AG04450 (cell line): ENCODE measurements around the gene CTLA4. TPM values are rescaled to one million over a fixed set of nuclear protein-coding genes. Genes with fewer than 3 reads are reported as not detected.

Source experiments
- CTCF ChIA-PET: fragments of 300-600, 350-600 bp; formaldehyde crosslinking; extraction: SDS; loops from one replicate; lab custom pipeline; 2022; ENCODE audit warnings: antibody characterized with exemption, inconsistent platforms; lab: Charles Lee
- POLR2A ChIA-PET: fragments of 350-600 bp; formaldehyde crosslinking; extraction: SDS; loops from one replicate; lab custom pipeline; 2021; ENCODE audit warnings: antibody characterized with exemption, inconsistent platforms; lab: Yijun Ruan, JAX
- DNase-seq: peaks from one replicate; pipeline ENCODE4 v3.0.0-alpha.2; 2011; ENCODE audit warnings: low read depth, low spot score
- H3K27ac ChIP-seq: one replicate; pipeline ENCODE4 v1.5.1; 2012; ENCODE audit warnings: low read depth, low read length, control low read depth
- H3K27me3 ChIP-seq: one replicate; pipeline ENCODE4 v1.6.0; 2012; ENCODE audit warnings: low read length; ENCODE audit not compliant: control insufficient read depth, insufficient read depth
- H3K4me3 ChIP-seq: 2 replicates; pipeline ENCODE4 v1.5.1; 2011; ENCODE audit warnings: mild to moderate bottlenecking, low read depth, low read length, control low read depth
- H3K9me3 ChIP-seq: 2 replicates; pipeline ENCODE4 v1.5.1; 2012; ENCODE audit warnings: low read length; ENCODE audit not compliant: control insufficient read depth, insufficient read depth
- polyA plus RNA-seq: library from polyadenylated mRNA; depleted of rRNA; stranded (reverse); fragments of >200 nt; gene quantifications from 2 replicates; pipeline ENCODE4 v1.2.3, GENCODE V29; 2011
- TF ChIP-seq, protein P1 (sequence below): IDR thresholded peaks from 2 replicates; pipeline ENCODE4 v1.5.1; 2011; ENCODE audit warnings: low read depth, low read length, control low read depth, inconsistent platforms

CTLA4 gene
- polyA plus RNA-seq, 1 experiment, result not detected

GRCh38 chr2:203830304-203831055, 37.1 kb upstream of the CTLA4 start:
- POLR2A ChIA-PET, result no interaction called here

GRCh38 chr2:203835420-203835819, 32.2 kb upstream of the CTLA4 start:
- ChIA-PET CTCF (no interaction called here), POLR2A (no interaction called here)
- TF ChIP-seq, protein P1, sequence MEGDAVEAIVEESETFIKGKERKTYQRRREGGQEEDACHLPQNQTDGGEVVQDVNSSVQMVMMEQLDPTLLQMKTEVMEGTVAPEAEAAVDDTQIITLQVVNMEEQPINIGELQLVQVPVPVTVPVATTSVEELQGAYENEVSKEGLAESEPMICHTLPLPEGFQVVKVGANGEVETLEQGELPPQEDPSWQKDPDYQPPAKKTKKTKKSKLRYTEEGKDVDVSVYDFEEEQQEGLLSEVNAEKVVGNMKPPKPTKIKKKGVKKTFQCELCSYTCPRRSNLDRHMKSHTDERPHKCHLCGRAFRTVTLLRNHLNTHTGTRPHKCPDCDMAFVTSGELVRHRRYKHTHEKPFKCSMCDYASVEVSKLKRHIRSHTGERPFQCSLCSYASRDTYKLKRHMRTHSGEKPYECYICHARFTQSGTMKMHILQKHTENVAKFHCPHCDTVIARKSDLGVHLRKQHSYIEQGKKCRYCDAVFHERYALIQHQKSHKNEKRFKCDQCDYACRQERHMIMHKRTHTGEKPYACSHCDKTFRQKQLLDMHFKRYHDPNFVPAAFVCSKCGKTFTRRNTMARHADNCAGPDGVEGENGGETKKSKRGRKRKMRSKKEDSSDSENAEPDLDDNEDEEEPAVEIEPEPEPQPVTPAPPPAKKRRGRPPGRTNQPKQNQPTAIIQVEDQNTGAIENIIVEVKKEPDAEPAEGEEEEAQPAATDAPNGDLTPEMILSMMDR, result no peak
- Histone ChIP-seq H3K27ac (no peak overlapping the region), H3K4me3 (no peak overlapping the region), H3K27me3 (peaks cover 13% of the 10 kb centered on the region), H3K9me3 (no peaks in the 10 kb centered on the region)
- DNase-seq, result no peak

More at GRCh38 chr2:203830304-203831055, 37.1 kb upstream of the CTLA4 start:
- Histone ChIP-seq H3K9me3 (no peaks in the 10 kb centered on the region), H3K27me3 (peaks cover 11% of the 10 kb centered on the region), H3K27ac (no peak overlapping the region), H3K4me3 (no peak overlapping the region)
- CTCF ChIA-PET, result interaction anchor here (0.6 kb wide), 1 partner anchor 380 kb away, joined by 6 read pairs; no protein-coding TSS in a partner anchor
- TF ChIP-seq, protein P1, result no peak
- no peak for DNase-seq

- CTCF ChIA-PET, result no interaction called here
- POLR2A ChIA-PET, result no interaction called here
- DNase-seq, result no peak
- H3K27ac ChIP-seq, result no peak overlapping the region
- no peak overlapping the region for H3K4me3 ChIP-seq
- TF ChIP-seq, protein P1, result no peak
- no peaks in the 10 kb centered on the region for H3K9me3 ChIP-seq
- H3K27me3 ChIP-seq, result peaks cover 13% of the 10 kb centered on the region
Observed at GRCh38 chr2:203835892-203836800, 31.4 kb upstream of the CTLA4 start.

DNA sequence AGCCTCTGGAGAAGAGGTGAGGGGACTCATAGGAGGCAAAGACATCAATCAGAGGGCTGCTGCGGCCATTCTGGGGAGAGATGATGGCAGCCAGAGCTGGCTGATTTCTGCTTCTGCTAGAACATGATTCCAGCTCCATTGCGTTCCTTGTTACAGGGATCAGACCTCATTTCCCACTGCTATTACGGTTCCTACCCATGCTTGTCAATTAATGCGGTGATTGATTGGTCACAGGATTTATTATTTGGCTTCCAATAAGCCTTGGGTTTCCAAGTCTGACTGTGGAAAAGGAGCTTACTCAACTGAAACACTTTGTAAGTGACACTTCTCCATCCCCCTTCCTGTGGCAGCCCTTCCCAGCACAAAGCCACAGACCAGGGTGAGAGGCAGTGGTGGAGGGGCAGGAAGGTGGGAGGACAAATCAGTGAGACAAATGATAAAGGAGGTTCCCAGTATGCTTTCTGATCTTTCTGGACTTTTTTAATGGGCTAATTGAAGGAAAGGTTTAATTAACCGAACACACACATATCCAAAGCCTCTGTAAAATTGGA, 26.8 kb upstream of the CTLA4 start:
- TF ChIP-seq, protein P1, result no peak
- no peak for DNase-seq
- no peak overlapping the region for H3K4me3 ChIP-seq
- H3K9me3 ChIP-seq, result no peaks in the 10 kb centered on the region
- no peak overlapping the region for H3K27ac ChIP-seq
- POLR2A ChIA-PET, result no interaction called here
- peaks cover 10% of the 10 kb centered on the region for H3K27me3 ChIP-seq
- CTCF ChIA-PET, result no interaction called here
